Upper lobe of left lung (tissue), 4 donors: ENCODE measurements around the gene ZNF552.

Source experiments
- EP300 ChIP-seq, 4 donors: sonication (generic); formaldehyde crosslinking; IDR thresholded peaks; one replicate each; pipeline ENCODE4 v1.5.1; 2017; ENCODE audit warnings: antibody characterized with exemption in 4 of 4, control low read depth in 2 of 4
- POLR2A ChIP-seq, 4 donors: fragments of 450-650 bp; IDR thresholded peaks; one replicate each; pipeline ENCODE4 v1.5.1; 2016 to 2017; ENCODE audit warnings: antibody characterized with exemption in 4 of 4, mild to moderate bottlenecking in 2 of 4
- POLR2AphosphoS5 ChIP-seq, 2 donors: sonication (generic); formaldehyde crosslinking; IDR thresholded peaks; one replicate each; pipeline ENCODE4 v1.5.1; 2017; ENCODE audit warnings: antibody characterized with exemption in 2 of 2
- TF ChIP-seq, protein P1 (sequence below), 6 experiments: fragments of 450-650 bp in 4 of 6; fragments of 200-600 bp in 2 of 6; sonication (generic) in 2 of 6; IDR thresholded peaks; one replicate each; pipeline ENCODE4 v1.5.1; 2016 to 2019; ENCODE audit warnings: antibody characterized with exemption in 6 of 6

DNA sequence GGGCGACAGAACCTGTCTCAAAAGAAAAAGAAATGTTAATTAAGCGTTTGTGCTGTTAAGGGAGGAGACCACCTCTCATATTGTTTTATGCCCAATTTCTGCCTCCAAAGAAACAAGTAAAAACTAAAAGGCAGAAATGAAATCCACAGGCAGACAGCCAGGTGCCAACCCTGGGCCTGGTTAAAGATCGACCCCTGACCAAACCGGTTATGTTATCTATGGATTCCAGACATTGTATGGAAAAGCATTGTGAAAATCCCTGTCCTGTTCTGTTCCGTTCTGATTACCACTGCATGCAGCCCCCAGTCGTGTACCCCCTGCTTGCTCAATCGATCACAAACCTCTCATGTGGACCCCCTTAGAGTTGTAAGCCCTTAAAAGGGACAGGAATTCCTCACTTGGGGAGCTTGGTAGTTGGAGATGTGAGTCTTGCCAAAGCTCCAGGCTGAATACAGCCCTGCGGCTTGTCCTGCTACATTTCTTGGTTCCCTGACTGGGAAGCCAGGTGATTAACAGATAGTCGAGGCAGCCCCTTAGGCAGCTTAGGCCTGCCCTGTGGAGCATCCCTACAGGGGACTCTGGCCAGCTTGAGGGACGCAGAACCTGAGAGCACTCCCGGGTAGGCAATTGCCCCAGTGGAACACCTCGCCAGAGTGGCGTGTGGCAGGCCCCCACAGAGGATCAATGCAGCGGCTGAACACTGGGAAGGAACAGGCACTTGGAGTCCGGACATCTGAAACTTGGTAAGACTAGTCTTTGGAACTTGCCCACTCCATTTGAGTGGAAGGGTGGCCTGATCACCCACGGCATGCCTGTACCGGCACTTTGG, 748 bp upstream of the ZNF552 start:
- TF ChIP-seq, protein P1, sequence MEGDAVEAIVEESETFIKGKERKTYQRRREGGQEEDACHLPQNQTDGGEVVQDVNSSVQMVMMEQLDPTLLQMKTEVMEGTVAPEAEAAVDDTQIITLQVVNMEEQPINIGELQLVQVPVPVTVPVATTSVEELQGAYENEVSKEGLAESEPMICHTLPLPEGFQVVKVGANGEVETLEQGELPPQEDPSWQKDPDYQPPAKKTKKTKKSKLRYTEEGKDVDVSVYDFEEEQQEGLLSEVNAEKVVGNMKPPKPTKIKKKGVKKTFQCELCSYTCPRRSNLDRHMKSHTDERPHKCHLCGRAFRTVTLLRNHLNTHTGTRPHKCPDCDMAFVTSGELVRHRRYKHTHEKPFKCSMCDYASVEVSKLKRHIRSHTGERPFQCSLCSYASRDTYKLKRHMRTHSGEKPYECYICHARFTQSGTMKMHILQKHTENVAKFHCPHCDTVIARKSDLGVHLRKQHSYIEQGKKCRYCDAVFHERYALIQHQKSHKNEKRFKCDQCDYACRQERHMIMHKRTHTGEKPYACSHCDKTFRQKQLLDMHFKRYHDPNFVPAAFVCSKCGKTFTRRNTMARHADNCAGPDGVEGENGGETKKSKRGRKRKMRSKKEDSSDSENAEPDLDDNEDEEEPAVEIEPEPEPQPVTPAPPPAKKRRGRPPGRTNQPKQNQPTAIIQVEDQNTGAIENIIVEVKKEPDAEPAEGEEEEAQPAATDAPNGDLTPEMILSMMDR (IDR thresholded peaks at IDR 0.05): no peak
- TF ChIP-seq POLR2A (IDR thresholded peaks at IDR 0.05): no peak
- TF ChIP-seq EP300 (IDR thresholded peaks at IDR 0.05): no peak
- no peak for TF ChIP-seq POLR2AphosphoS5 (IDR thresholded peaks at IDR 0.05)
